GM19467 (cell line): ENCODE data around the gene SMAD6.

ENCODE experiments used
- ATAC-seq: cut with Tn5 transposase; IDR thresholded peaks from one replicate; pipeline ENCODE4 v1.9.1; 2021; ENCODE audit warnings: mild to moderate bottlenecking, moderate library complexity; ENCODE audit not compliant: unreplicated experiment

Gene SMAD6

GRCh38 chr15:66773129-66773873 lies 71.3 kb downstream of the SMAD6 start:
- no peak for ATAC-seq

- ATAC-seq = no peak
Measured at GRCh38 chr15:66774001-66774814, 72.2 kb downstream of the SMAD6 start.

- no peak for ATAC-seq
Measured at GRCh38 chr15:66775127-66776105, 73.4 kb downstream of the SMAD6 start.

GRCh38 chr15:66777054-66777453 lies 75.0 kb downstream of the SMAD6 start:
- ATAC-seq = no peak

DNA sequence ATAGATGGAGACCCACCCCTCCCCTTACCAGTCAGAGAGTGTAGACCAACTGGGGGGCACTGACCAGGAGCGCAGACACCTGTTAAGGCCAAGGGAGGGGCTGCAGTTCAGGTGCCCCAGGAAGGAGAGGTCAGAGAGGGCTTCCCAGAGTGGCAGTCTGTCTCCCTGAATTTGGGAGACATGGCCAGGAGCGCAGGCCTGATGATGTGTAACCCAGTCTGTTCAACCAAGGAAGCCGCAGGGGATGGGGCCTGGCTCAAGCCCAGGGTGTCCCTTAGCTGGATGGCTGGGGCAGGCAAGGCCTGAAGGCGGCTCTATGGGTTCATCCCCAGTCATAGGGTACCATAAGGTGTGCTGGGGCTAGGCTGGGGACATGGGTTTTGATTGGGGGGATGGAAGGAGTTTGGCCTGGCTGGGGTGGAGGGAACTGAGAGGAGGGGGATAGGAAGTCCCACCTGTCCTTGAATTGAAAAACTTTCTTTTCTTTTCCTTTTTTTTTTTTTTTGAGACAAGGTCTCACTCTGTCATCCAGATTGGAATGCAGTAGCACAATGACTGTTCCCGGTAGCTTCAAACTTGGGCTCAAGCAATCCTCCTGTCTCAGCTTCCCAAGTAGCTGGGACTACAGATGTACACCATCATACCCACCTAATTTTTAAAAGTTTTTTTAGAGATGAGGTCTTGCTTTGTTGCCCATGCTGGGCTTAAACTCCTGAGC lies 75.7 kb downstream of the SMAD6 start:
- ATAC-seq = no peak

DNA sequence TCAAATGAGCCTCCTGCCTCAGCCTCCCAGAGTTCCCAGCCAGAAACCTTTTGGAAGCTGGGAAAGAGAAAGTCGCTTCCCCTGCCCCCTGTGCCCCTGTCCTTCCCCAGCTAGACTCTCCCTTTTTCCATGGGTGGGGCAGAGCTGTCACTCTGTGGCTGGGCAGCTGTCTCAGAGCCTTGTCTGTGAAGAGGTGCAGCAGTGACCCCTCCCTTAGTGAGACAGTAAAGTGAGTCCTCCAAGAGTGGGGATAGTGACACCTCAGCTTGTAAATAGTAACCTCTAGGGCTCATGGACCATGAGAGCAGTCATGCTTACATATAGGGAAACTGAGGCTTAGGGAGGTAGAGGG lies 76.3 kb downstream of the SMAD6 start:
- ATAC-seq = no peak

DNA sequence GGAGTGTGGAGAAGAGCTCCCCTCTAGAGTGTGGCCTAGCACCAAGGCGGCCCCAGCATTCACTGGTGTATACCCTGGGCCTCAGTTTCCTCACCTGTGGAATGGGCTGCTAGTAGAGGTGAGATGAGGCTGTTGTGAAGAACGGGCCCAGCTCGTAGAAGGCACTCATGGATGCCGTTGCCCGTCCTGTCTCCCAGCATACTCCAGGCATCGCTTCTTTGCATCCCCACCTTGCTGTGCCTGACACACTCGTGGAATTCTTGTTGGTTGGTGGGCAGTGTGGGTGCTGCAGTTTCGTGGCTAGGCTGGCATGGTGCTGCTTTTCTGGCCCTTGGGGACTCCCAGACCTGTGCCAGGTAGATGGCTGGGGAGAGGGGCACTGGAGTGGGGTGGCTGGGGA lies 76.7 kb downstream of the SMAD6 start:
- no peak for ATAC-seq

GRCh38 chr15:66779331-66780009 lies 77.4 kb downstream of the SMAD6 start:
- no peak for ATAC-seq

GRCh38 chr15:66780172-66780972 lies 78.3 kb downstream of the SMAD6 start:
- ATAC-seq = no peak

DNA sequence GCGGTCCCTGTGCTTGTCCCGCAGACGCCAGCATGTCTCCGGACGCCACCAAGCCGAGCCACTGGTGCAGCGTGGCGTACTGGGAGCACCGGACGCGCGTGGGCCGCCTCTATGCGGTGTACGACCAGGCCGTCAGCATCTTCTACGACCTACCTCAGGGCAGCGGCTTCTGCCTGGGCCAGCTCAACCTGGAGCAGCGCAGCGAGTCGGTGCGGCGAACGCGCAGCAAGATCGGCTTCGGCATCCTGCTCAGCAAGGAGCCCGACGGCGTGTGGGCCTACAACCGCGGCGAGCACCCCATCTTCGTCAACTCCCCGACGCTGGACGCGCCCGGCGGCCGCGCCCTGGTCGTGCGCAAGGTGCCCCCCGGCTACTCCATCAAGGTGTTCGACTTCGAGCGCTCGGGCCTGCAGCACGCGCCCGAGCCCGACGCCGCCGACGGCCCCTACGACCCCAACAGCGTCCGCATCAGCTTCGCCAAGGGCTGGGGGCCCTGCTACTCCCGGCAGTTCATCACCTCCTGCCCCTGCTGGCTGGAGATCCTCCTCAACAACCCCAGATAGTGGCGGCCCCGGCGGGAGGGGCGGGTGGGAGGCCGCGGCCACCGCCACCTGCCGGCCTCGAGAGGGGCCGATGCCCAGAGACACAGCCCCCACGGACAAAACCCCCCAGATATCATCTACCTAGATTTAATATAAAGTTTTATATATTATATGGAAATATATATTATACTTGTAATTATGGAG lies 79.1 kb downstream of the SMAD6 start:
- ATAC-seq = no peak

DNA sequence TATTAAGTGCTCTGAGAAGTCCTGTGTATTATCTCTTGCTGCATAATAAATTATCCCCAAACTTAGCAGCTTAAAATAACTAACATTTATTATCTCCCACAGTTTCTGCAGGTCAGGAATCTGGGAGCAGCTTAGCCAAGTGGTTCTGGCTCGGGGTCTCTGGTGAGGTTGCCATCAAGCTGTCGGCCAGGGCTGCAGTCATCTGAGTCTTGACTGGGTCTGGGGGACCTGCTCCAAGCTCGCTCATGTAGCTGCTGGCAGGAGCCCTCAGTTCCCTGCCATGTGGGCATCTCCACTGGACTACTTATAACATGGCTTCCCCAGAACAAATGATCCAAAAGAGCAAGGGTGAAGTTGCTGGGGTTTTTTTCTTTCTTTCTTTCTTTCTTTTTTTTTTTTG lies 80.7 kb downstream of the SMAD6 start:
- ATAC-seq = no peak

- ATAC-seq = no peak
Measured at GRCh38 chr15:66783314-66783713, 81.3 kb downstream of the SMAD6 start.

DNA sequence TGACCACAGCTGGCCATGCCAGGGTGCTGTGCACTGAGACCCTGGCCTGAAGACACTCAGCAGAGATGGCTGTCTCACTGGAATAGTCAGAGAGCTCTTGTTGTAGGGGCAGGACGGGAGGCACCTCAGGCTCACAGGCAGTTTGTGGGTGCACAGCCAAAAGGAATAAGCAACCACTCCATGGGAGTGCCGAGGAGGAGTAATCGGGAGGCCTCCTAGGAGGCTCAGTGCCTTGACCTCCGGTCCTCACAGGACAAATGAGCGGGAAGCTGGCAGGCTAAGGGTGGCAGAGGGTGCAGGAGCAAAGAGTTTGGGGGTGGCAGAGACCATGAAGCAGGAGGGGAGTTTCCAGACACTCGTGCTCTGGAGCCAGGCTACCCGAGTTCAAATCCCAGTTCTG lies 81.7 kb downstream of the SMAD6 start:
- ATAC-seq = no peak

- ATAC-seq = no peak
Measured at GRCh38 chr15:66784174-66784573, 82.1 kb downstream of the SMAD6 start.

GRCh38 chr15:66785637-66786036 lies 83.6 kb downstream of the SMAD6 start:
- no peak for ATAC-seq

DNA sequence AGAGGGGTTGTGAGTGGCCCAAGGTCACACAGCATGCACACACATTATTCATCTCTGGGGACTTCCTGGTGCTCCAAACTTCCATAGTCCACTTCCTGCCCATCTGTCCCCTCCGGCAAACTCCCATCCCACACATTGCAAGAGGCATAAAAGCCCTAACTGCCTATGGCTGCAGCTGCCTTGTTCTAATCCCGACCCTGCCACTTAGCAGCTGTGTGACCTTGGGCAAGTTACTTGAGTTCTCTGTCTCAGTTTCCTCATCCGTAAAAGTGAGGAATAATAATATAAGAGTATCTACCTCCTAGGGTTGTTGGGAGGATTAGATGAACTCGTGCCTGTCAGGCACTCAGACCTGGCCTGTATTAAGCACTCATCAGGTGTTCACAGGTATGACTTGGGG lies 84.2 kb downstream of the SMAD6 start:
- ATAC-seq = no peak

- no peak for ATAC-seq
Measured at GRCh38 chr15:66786708-66787488, 84.9 kb downstream of the SMAD6 start.

- ATAC-seq = no peak
Measured at GRCh38 chr15:66787489-66787871, 85.4 kb downstream of the SMAD6 start.
